ENCODE data around the gene SPRED1. TPM values are rescaled to one million over a fixed set of nuclear protein-coding genes. Genes with fewer than 3 reads are reported as not detected.

The SPRED1 gene
- total and polyA plus RNA-seq, 9 of the 15 experiments (the other 6 are each of a cell fraction or from before 2014, with no cell fraction given), result 2.8 to 17.4 (median 7.9) TPM

- intact Hi-C loops (cut with micrococcal nuclease), result no loop called here
- no TSS peak for BruUV-seq (replicated peaks)
- 4% methylated on average over 2 of the region's 2 CpGs for WGBS (ENCODE audit: insufficient coverage, low coverage, missing lambda C conversion rate)
- no peak overlapping the region for H3K27ac ChIP-seq (ENCODE audit: extremely low read depth, low read depth, low read length)
- in situ Hi-C loops (cut with MboI), result no loop called here
- H3K9me3 ChIP-seq (replicated peaks; ENCODE audit: control insufficient read depth, insufficient read depth, low read depth, low read length), result no peaks in the 10 kb centered on the region
- ATAC-seq (no peak), DNase-seq (ENCODE audit: extremely low read depth in 1 of 4, low spot score in 3 of 4) (no peak), FAIRE-seq (no peak)
- H3K4me1 ChIP-seq (replicated peaks in 1 of 2; ENCODE audit: control insufficient read depth in 2 of 2, insufficient read depth in 2 of 2, low read length in 2 of 2), result no peaks in the 10 kb centered on the region
- peaks cover 6 to 8% of the 10 kb centered on the region in 2 experiments; a peak in 3 of 5 replicates for H3K27me3 ChIP-seq (ENCODE audit: control insufficient read depth in 2 of 2, insufficient read depth in 2 of 2, low read length in 2 of 2)
- POLR2A ChIA-PET, result no interaction called here
- CTCF ChIA-PET (ENCODE audit: low intra/inter-chr PET ratio), result no interaction called here
- no peak overlapping the region for H3K9ac ChIP-seq (ENCODE audit: insufficient read depth in 1 of 2, low read depth in 2 of 2, low read length in 2 of 2)
- H3K4me3 ChIP-seq, result no peak overlapping the region
- H3K4me2 ChIP-seq (ENCODE audit: insufficient read depth, low read length), result no peak overlapping the region
- H2AFZ ChIP-seq (ENCODE audit: low read depth, low read length), result no peak overlapping the region
- no peaks in the 10 kb centered on the region for H3K9me1 ChIP-seq (ENCODE audit: control insufficient read depth, insufficient read depth, low read length)
- H4K20me1 ChIP-seq (replicated peaks; ENCODE audit: control insufficient read depth, insufficient read depth, low read length), result no peaks in the 10 kb centered on the region
- H3K36me3 ChIP-seq (ENCODE audit: control insufficient read depth, insufficient read depth, low read length), result no peaks in the 10 kb centered on the region
- no peaks in the 10 kb centered on the region for H3K79me2 ChIP-seq (ENCODE audit: control insufficient read depth, insufficient read depth, low read length)
- TF ChIP-seq U2AF2 (optimal IDR thresholded peaks at IDR 0.05; ENCODE audit: low read depth, low read length) (no peak), ETV6 (IDR thresholded peaks at IDR 0.05; ENCODE audit: borderline replicate concordance in 1 of 2, low read depth in 2 of 2, low read length in 1 of 2) (no peak), ETV6 (CRISPR knock-in tag; IDR thresholded peaks at IDR 0.05; ENCODE audit: borderline replicate concordance) (no peak), PURB (CRISPR knock-in tag; IDR thresholded peaks at IDR 0.05; ENCODE audit: low read depth) (no peak), CBX1 (IDR thresholded peaks at IDR 0.05; ENCODE audit: low read depth) (no peak), ZNF57 (CRISPR knock-in tag; IDR thresholded peaks at IDR 0.05) (no peak), RNF219 (CRISPR knock-in tag; IDR thresholded peaks at IDR 0.05) (no peak), EWSR1 (IDR thresholded peaks at IDR 0.05; ENCODE audit: borderline replicate concordance, low read depth, partially characterized antibody) (no peak), ZNF263 (CRISPR knock-in tag; IDR thresholded peaks at IDR 0.05; ENCODE audit: borderline replicate concordance) (no peak), ZEB2 (IDR thresholded peaks at IDR 0.05) (no peak), BCL6 (CRISPR knock-in tag; IDR thresholded peaks at IDR 0.05) (no peak), ZNF77 (CRISPR knock-in tag; IDR thresholded peaks at IDR 0.05) (no peak), TFAP4 (CRISPR knock-in tag; IDR thresholded peaks at IDR 0.05; ENCODE audit: borderline replicate concordance) (no peak), XRCC5 (IDR thresholded peaks at IDR 0.05; ENCODE audit: low read depth, low read length) (no peak), KHSRP (IDR thresholded peaks at IDR 0.05) (no peak), ZBTB43 (CRISPR knock-in tag; IDR thresholded peaks at IDR 0.05) (no peak), ZKSCAN3 (CRISPR knock-in tag; IDR thresholded peaks at IDR 0.05) (no peak), CTCFL (IDR thresholded peaks at IDR 0.05; ENCODE audit: borderline replicate concordance, insufficient read depth, low read depth, low read length, poor library complexity, severe bottlenecking) (no peak), ATF7 (IDR thresholded peaks at IDR 0.05) (no peak)
Measured at GRCh38 chr15:38208779-38209178, 43.9 kb upstream of the SPRED1 start.
